ENCODE data around the gene USP7.

GRCh38 chr16:8915722-8916301 is 47.9 kb downstream of the USP7 start:
- TF ChIP-seq CTCF (IDR thresholded peaks at IDR 0.05; ENCODE audit: low read depth, low read length, missing input control) = no peak
- TF ChIP-seq RAD21 (IDR thresholded peaks at IDR 0.05) = no peak
- no peak for TF ChIP-seq ATF3 (IDR thresholded peaks at IDR 0.05)
- no peak for TF ChIP-seq TAF1 (conservative IDR thresholded peaks at IDR 0.05)
- TF ChIP-seq JUND (IDR thresholded peaks at IDR 0.05) = no peak
- TF ChIP-seq NR2F2 (IDR thresholded peaks at IDR 0.05) = no peak
- TF ChIP-seq GABPA (IDR thresholded peaks at IDR 0.05 in 1 of 2, conservative IDR thresholded peaks at IDR 0.05 in 1 of 2) = no peak
- TF ChIP-seq SP1 (IDR thresholded peaks at IDR 0.05) = no peak
